GM19035 (cell line): ENCODE measurements around the gene PRICKLE2.

Experiments
- ATAC-seq: cut with Tn5 transposase; IDR thresholded peaks from one replicate; pipeline ENCODE4 v1.9.1; 2021; ENCODE audit not compliant: unreplicated experiment

Gene PRICKLE2, protein sequence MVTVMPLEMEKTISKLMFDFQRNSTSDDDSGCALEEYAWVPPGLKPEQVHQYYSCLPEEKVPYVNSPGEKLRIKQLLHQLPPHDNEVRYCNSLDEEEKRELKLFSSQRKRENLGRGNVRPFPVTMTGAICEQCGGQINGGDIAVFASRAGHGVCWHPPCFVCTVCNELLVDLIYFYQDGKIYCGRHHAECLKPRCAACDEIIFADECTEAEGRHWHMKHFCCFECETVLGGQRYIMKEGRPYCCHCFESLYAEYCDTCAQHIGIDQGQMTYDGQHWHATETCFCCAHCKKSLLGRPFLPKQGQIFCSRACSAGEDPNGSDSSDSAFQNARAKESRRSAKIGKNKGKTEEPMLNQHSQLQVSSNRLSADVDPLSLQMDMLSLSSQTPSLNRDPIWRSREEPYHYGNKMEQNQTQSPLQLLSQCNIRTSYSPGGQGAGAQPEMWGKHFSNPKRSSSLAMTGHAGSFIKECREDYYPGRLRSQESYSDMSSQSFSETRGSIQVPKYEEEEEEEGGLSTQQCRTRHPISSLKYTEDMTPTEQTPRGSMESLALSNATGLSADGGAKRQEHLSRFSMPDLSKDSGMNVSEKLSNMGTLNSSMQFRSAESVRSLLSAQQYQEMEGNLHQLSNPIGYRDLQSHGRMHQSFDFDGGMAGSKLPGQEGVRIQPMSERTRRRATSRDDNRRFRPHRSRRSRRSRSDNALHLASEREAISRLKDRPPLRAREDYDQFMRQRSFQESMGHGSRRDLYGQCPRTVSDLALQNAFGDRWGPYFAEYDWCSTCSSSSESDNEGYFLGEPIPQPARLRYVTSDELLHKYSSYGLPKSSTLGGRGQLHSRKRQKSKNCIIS

GRCh38 chr3:64224826-64225610 is at the start of gene PRICKLE2:
PRICKLE2 (minus strand) TSS chr3:64225466; CDS start chr3:64198927, 26,539 bp downstream.
- ATAC-seq: peak; percentile 96

DNA sequence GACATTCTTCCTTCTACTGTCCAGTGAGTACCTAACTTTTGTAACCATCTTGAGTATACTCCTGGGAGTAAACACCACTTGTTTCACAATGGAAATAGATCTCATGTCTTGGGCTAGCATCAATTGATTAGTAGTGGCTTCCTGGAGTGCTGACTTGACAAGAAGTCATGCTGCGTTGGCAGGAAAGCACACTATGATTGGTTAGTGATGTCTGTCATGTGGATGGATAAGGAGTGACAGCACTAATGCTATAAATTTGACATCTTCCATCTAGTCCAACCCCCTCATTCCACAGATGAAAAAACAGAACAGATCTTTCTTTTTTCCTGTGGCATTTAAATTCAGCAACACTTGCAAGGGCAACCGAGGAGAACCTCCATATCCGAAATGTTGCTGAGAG is 47.6 kb upstream of the PRICKLE2 start:
- no peak for ATAC-seq

- no peak for ATAC-seq
These were observed 47.0 kb upstream of the PRICKLE2 start for GRCh38 chr3:64272271-64272670.

- no peak for ATAC-seq
These were observed 46.4 kb upstream of the PRICKLE2 start for GRCh38 chr3:64271631-64272030.

DNA sequence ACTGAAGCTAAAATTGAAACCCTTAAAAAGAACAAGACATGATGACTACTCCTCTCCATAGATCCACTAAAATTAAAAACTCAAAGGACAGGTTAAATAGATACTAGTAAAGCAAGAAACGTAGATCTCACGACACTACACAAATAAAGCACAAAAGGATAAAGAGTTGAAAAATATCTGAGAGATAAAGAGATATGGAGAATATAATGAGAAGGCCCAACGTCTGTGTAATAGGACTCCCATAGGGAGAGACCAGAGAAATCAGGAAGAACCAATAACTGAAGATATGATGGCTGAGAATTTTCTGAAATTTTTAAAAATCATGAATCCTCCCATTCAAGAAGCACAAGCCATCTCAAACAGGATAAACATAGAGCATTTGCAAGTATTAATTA is 45.6 kb upstream of the PRICKLE2 start:
- ATAC-seq: no peak

DNA sequence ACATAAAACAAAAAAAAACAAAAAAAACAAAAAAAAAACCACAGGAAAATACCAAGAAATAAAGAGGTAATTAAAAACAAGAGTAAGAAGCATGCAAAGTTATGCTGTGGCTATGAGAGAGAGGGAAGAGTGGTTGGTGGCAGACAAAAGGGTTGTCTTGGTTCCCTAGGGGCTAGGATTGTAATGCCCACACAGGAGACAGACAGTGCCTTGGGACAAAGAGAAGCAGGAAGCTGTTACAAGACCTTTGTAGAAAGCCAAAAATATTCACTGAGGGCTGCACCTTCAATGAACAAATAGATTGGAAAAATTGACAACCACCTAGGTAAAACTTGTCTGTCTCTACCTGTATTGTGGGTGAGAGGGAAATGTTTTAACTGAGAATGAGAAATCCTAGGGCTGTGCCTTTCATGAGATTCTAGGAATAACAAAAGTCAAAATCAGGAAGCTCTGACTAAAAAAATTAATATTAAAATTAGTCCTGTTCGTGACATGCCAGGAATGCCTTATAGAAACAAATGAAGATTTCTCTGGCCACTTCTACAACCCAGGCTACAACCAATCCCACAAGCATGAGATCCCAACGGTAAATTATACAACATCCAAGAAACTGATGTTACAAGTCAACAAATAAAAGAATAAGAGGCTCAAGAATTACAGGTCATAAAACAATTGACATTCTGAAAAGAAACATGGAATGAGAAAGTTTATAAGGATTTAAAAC is 45.0 kb upstream of the PRICKLE2 start:
- no peak for ATAC-seq

DNA sequence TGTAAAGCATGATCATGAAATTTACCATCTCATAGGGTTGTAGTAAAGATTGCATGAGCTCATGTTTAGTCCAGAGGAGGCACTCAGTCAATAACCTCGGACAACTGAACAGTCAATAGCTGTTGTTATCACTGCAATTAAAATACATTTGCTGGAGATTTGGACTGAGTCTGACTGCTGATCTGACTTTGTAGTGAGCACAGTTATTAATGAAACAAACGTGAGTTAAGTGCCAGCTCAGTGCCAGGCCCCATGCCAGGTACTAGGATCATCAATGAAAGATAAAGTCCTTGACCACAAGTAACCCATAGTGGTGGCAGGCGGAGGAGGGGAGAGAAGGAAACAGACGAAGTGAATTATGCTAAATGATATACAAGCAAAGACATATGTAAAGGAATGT is 43.7 kb upstream of the PRICKLE2 start:
- no peak for ATAC-seq

DNA sequence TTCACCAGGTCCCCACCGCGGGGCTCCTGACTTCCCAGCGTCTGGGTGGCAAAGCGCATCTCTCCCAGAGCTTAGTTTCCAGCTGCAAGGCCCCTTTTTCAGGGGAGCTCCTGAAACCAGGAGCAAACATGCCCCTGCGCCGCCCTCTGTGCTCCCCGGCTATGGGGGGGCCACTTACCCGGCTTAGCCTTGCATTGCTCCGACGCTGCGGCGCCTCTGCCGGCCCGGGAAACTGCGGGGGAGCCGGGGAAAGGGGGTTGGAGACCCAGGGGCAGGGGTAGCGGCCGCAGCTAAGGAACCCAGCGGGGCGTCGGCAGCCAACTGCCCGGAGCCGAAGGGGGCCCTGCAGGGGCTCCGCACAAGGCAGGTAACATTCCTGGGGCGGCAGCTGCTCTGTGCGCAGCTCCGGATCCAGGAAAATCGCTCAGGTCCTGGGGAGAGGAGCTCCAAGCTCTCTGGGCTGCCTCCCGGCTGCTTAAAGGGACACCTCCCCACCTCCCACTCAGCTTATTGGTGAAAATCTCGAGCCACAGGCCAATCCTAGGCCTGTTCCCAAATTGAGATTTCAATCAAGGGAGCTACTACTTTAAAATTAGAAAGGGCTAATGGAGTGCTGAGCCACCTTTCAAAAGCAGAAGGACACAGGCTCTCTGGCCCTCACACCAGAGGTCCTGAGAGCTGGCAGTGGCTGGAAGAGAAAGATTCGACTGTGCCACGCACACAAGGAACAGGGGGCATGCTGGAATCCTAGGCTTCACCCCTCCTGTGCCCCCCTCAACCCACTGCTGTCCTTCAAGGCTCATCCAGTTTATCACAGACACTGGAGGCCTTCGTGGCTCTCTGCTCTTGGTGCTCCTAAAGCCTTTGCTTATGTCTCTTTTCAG is 42.7 kb upstream of the PRICKLE2 start:
- ATAC-seq: no peak

- ATAC-seq: no peak
These were observed 41.7 kb upstream of the PRICKLE2 start for GRCh38 chr3:64266983-64267382.

DNA sequence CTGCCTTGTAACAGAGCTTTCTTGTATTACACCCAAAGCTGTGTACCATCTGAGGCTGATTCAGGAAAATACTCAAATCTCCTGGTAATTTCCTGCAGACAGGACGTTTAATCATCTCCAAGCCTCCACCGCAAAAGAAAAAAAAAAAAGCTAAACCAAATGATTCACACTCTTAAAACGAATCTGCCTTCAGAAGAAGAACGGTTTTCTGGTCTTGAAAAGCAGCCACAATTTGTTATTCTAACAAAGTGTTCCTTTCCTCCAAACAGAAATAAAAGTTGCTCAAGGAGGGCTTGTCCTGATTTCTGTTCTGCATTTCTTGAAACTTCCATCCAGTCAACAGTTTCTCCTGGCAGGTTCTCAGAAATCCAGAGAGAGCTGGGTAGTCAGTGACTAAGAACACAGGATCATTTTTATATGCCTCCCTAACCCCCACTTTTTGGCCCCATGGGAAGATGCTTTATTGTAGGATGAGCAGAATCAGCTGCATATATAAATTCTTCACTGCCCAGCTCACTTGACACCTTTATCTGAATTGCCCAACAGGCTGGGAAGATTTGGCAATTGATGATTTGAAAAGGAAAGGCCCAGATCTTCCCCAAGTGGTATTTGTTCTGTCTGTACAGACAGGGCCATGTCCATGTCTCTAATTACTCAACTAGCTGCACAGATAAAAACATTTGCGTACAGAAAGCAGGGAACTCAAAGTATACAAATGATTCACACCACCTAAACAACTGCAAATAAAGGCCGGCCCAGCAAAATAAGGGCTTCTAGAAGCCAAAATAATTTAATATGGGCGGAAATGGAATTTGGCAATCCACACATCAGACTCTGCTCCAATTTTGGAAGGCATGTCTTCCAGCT is 41.0 kb upstream of the PRICKLE2 start:
- ATAC-seq: no peak

GRCh38 chr3:64265646-64266045 is 40.4 kb upstream of the PRICKLE2 start:
- ATAC-seq: no peak

DNA sequence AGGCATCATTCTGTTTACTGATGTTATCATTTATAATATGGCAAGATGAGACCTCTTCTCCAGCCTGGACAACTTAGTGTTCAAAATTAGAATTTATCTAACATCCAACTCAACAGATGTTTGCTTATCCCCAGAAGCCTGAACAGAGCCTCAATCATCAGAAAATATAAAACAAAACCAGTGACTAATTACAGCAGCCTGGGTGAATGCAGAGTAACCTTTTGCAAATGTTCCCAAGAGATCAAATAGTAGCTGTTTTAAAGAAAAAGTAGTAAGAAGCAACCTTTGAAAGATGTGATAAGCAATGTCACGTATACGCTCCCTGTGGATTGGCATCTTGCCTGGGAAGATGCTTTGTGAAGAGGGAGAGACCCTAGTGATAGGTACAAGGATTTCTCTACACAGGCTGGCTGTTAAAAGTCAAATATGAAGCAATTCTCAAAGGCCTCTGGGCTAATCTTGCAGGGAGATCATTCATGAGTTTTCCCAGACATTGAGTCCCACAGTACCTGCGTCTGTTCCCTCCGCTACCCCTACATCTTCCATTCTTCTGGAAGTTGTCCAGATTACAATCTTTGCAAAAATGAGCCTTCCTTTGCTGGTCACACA is 39.3 kb upstream of the PRICKLE2 start:
- no peak for ATAC-seq

GRCh38 chr3:64262574-64263114 is 37.4 kb upstream of the PRICKLE2 start:
- no peak for ATAC-seq

DNA sequence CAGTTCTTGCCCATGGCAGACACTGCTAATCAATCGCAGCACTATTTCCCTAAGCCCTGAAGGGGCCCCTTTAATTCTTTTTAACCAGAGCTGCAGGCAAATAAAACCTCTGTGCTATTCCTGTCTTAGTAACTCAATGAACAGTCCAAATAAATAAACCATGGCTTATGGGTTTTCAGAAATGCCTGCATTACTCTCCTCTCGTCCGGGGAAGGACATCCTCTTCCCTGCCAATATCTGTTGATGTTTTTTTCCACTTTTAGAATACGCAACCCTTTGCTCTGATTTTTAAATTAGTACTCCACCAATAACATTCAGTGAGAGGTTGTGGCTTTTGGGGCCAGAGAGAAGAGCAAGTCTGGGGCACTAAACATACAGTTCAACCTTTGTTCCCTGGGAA is 35.2 kb upstream of the PRICKLE2 start:
- no peak for ATAC-seq

GRCh38 chr3:64259636-64260035 is 34.4 kb upstream of the PRICKLE2 start:
- no peak for ATAC-seq

DNA sequence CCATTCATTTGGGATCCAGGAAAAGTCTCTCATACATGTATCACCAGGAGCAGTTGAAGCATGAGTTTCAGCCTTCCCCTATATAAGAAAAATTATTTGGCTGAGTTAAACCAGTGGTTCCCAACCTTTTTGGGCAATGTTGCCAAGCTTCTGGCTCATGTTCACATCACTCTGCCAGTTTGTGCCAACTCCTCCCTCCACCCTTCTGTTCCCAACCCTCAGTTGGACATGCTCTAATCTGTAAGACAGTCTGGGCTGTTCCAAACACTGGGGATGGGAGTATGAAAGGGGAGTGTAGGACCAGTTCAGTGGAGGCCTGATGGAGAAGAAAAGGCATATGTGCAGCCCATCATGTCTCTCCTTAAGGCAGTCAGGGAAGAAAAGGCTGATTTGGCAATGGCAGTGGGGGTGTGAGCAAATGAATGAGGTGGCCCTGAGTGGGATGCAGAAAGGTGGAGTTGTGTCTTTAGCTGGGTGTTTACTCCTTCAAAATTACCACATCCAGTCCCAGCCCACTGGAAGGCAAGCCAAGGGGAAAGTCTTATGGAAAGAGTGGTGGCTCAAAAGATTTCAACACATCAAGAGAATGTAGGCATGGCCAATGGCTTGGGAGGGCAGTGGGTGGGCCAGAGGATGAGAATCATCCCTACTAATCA is 32.0 kb upstream of the PRICKLE2 start:
- no peak for ATAC-seq

GRCh38 chr3:64255741-64256340 is 30.6 kb upstream of the PRICKLE2 start:
- ATAC-seq: no peak
